Stimulated activated CD4-positive, alpha-beta T cell treated with anti-CD3 and anti-CD28 coated beads, Interleukin-1b, Interleukin-23, amount 100 ng/mL, for 1 hour (primary cell): ENCODE measurements around the gene CLCN6.
A peak's percentile ranks its signal among the peaks of the same experiment; 100 is the strongest.

Source experiments
- DNase-seq, 2 donors: peaks; one replicate each; pipeline ENCODE4 v3.0.0-alpha.2; 2020; ENCODE audit warnings: low read depth in 2 of 2

The CLCN6 gene

DNA sequence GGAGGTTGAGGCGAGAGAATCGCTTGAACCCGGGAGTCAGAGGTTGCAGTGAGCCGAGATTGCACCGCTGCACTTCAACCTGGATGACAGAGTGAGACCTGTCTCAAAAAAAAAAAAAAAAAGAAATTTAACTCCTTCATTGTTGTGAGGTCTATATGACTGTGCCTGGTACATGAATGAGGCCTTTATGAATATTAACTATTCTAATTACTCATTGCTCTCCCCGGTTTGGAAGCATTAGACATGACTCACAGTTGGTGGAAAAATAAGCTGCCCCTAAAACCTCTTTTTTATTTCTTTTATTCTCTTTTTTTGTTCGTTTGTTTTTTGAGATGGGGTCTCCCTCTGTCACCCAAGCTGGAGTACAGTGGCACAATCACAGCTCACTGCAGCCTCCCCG is 49.4 kb downstream of the CLCN6 start:
- DNase-seq, result no peak

DNA sequence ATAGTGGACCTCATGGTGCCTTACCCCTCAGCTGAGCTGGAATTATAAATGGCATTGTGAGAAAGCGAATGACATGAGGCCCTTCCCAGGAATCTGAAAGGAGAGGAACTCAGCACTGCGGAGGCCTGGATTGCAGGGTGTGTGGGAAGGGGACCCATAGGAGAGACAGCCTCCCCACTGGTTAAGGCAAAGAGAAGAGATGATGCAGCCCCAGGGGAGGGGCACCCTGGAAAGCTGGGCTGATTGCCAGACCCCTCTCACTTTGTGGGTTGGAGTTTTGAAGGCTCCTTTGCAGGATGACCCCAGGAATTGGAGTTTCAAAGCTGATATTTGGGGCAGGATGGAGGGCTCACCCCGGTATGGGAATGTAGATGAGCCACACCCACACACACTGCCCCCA is 50.7 kb downstream of the CLCN6 start:
- no peak for DNase-seq

DNA sequence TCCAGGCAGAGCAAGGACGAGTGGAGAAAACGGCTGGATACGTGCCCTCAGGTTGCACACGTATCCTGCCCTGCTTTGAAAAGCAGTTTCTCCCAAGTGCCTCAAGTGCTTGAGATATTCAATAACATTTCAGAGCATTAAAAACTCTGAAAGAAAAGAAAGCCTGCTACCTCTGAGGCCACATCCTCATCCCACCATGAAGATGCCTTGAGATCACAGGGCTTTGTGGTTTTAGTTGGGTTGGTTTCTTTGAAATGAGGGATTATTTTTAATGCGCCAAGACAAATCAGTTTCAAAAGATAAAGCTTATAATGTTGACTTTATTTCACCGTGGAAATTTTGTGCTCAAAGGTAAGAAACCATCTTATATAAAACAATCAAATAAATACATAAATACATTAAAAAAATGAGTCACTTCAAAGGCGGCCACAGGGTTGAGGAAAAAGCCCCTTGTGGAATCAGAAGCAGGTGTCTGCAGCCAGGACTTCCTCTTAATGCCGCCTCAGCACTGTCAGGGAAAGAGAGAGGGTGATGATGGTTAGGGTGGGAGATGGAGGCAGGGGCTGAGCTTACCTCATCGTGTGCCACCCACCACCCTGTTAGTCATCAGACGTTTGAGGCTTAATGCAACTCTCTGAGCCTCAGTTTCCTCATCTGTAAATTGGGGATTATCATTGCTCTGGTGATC is 51.3 kb downstream of the CLCN6 start:
- DNase-seq, result no peak

DNA sequence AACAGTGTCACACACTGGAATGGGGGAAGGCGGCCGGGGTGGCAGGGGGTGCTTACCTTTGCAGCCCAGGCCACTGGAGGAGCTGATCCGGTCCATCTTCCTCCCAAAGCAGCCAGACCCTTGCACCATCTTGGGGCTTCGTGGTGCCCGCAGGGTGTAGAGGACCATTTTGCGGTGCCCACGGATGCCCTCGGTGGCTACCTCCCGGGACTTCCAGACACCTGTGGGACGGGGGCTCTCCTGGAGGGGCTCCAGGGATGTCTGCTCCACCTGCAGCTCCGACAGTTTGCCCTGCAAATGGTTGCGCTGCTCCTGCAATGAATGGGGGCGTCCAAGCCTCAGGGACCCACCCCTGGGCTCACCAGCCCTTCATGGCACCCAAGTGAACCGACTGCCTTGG is 52.2 kb downstream of the CLCN6 start:
- no peak for DNase-seq

DNA sequence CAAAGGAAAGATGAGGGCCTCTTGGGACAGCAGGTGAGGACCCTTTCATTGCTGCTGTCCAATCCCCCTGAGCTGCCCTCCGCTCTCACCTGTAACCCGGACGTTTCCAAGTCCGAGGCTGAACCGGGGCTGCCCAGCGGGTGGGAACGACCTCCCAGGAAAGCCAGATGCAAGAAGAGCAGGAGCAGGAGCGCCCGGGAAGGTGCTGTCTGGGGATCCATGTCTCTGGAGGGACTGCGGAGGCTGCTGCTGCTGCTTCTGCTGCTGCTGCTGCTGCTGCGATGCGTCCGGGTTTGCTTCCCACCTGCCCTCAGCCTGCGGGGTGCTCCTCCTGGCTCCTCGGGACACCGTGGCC is 52.6 kb downstream of the CLCN6 start, which contains the start of gene NPPB:
NPPB (minus strand) TSS at position 333 of the 355 bp plus-strand sequence; CDS start at position 221, 112 bp downstream.
- no peak for DNase-seq

DNA sequence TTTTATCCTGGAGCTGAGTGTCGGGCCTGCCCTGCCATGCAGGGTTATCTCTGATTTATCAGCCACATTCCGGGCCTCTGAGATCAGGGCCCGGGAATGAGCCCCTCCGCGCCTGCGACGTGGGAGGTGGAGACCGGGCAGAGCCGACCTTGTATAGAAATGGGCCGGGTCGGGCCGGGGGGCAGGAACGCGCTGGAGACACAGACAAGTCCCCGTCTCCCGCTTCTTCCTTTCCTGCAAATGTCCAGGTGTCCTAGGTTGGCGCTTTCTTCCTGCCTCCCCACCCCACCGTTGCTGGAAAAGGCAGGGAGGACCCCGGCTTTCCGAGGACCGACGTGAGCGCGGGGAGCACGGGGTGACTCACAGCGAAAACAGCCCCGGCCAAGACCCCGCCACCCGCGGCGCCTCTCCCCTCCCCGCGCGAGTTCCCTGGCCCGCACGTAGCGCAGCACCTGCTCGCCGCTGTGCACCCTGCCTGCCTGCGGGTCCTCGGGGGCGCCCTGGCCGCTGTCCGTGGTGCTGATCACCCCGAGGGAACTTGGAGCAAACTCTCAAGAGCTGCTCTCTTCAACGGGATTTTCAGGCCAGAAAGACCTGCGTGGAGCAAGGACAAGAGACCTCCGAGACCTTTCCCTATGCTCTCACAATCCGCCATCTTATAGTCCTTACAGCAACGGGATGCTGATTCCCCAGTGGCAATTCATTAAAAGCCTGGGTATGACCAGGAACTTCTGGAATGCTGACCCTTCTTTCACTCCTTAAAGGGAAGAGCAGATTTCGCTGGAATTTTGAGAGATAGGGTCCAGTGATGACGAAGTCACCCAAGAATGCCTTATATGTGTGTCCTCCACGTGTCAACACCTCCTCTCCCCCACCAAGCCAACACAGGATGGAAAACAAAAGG is 53.2 kb downstream of the CLCN6 start:
- DNase-seq, result peak; percentile 16 to 44

DNA sequence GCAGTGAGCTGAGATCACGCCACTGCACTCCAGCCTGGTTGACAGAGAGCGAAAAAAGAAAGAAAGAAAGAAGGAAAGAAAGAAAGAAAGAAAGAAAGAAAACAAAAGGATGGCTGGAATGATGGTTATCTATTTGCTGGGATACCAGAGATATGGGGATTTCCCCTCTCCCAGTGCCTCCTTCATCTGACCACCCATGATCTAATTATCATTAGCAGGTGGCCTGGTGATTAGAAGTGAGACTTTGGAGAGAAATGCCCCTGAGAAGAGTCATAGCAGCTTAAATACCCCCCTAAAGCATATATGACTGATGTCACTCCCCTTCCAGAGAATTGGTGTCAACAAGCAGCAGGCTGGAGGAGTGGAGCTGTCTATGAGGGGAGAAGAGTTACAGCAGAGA is 54.1 kb downstream of the CLCN6 start:
- no peak for DNase-seq

DNA sequence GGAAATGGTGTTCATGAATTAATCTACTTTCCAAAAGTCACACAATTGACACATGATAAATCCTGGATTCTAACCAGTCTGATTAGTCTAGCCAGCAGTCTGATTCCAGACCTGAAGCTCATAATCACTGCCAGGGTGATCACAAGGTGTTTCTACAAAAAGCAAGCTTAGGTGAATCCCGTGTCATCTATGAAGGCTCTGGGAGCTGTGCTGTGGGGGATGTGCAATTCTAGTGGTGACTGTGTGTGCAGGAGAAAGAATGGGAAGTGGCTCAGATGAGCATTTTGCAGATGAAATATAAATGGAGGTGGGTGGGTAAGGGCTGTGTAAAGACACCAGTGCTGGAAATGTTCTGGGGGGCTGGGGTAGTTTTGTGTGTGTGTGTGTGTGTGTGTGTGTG is 54.6 kb downstream of the CLCN6 start:
- no peak for DNase-seq

DNA sequence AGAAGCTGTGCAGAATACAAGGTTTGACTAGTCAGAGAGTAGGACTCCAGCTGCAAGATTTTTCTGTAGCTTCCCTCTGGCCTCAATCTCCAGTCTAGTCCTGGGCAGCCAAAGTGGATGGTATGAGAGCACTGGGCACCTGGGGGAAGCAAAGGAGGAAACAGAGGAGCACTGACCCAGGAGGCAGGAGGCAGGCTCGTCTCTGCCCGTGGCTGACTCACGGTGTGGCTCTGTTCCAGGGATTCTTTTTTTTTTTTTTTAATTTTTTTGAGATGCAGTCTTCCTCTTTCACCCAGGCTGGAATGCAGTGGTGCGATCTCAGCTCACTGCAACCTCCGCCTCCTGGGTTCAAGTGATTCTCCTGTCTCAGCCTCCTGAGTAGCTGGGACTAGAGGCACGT is 56.9 kb downstream of the CLCN6 start:
- no peak for DNase-seq

DNA sequence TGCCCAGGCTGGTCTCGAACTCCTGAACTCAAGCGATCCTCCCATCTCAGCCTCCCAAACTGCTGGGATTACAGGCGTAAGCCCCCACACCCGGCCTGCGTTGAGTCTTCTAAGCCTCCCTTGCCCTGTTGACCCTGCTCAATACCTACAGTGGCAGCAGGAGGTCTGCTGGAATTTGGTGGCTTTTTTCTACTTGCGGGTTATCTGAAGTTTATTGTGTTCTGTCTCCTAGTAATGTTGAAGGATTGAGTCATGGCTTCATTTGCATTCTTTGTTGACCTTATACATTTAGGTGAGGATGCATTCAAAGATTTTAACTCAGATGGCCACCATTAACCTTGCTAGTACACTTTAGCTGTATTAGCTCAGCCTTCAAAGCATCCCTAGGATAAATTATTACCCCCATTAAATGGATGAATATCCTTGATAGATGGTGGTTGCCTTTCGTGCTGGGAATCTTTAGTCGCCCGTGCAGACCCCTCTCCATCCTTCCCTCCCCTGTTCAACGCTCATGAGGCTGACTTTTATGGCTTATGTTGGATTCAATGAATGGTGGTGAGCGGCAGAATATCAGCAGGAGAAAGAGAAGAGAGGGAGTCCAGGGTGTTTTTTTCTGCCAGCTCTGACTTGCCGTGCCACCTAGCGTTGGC is 62.5 kb downstream of the CLCN6 start:
- DNase-seq, result no peak

DNA sequence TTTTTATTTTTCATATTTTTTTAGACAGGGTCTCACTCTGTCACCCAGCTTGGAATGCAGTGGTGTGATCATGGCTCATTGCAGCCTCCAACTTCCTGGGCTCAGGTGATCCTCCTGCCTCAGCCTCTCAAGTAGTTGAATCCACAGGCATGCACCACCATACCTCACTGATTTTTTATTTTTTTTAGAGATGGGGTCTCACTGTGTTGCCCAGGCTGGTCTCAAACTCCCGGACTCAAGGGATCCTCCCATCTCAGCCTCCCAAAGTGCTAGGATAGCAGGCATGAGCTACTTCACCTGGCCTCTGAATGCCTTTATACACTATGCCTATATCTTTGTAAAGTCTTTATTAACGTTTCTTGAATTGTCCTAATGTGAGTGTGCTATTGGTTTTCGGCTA is 63.1 kb downstream of the CLCN6 start:
- no peak for DNase-seq

DNA sequence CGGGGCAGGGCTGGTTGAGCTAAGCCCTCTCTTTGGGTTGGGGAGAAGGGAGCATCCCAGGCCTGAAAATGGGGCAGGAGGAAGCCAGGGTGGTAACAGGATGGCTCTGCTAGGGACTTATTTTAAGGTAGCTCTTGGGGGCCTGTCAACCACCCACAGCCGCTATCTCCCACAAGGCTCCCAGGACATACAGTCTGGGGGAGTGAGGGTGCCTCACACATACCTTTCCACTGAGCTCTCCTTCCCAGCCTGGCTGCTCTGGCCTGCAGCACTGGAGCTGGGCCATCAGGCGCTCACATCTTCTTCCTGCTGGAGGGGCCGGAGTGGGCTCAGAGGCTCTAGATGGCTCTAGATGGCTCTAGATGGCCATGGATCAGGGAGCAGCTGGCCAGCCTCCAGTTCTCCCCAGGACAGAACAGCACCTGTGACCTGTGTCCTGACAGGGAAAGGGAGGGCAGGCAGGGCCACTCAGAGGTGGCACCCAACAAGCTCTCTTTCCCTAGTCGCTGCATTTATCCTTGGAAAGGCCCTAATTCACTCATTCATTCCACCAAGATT is 63.7 kb downstream of the CLCN6 start:
- DNase-seq, result no peak

DNA sequence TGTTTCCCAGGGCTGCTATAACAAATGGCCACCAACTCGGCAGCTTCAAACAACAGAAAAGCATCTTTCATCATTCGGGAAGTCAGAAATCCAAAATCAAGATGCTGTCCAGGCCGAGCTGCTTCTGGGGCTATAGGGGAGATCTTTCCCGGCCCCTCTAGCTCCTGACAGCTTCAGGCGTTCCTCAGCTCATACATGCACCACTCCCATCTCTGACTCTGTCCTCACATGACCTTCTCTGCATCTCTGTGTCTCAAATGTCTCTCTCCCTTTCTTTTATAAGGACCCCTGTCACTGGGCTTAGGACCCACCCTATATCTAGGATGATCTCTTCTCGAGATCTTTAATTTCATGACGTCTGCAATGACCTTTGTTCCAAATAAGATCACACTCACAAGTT is 66.6 kb downstream of the CLCN6 start:
- no peak for DNase-seq

DNA sequence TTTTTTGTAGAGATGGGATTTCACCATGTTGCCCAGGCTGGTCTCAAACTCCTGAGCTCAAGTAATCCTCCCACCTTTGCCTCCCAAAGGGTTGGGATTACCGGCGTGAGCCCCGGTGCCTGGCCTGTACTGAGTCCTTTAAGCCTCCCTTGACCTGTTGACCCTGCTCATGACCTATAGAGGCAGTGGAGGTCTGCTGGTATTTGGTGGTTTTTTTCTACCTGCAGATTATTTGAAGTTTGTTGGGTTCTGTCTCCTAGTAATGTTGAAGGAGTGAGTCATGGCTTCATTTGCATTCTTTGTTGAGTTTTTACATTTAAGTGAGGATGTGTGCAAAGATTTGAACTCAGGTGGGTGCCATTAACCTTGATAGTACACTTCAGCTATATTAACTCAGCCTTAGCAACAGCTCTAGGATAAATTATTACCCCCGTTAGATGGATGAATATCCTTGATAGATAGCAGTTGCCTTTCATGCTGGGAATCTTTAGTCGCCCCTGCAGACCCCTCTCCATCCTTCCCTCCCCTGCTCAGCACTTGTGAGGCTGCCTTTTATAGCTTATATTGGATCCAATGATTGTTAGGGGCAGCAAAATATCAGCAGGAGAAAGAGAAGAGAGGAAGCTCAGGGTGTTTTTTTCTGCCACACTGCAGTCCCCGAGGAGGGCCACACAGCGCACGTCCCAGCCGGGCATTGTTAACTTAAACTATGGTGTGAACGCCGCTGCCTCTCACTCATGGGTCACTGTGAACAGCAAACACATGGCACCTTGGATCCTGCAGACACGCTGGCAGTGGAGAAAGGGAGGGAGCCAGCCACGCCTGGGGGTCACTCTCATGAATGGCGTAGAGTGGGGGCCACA is 67.6 kb downstream of the CLCN6 start:
- no peak for DNase-seq

DNA sequence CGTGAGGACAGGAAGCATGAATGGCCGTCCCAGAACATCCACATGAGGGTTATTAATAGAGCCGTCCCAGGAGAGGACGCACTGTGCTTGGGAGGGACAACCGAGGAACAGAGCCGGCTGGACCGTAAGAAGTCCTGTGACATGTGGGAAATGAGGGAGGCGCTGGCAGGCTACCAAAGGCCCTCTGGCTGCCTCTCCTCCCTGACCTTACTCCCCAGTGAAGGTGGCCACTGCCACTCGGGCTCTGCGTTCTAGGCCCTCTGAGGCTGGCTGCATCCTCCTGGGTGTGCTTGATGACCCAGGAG is 68.2 kb downstream of the CLCN6 start:
- DNase-seq, result no peak

DNA sequence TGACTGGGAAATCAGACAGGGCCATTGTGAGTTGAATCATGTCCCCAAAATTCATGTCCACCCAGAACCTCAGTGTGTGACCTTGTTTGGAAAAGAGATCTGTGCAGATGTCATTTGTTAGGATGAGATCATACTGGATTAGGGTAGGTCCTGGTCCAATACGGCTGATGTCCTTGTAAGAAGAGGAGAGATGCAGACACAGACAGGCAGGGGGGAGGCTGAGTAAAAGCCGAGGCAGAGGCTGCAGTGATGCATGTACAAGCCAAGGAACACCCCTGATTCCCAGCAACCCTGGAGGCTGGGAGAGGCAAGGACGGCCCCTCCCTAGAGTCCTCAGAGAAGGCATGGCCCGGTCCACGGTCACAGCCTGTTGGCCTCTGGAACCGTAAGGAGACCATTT is 68.6 kb downstream of the CLCN6 start:
- no peak for DNase-seq

DNA sequence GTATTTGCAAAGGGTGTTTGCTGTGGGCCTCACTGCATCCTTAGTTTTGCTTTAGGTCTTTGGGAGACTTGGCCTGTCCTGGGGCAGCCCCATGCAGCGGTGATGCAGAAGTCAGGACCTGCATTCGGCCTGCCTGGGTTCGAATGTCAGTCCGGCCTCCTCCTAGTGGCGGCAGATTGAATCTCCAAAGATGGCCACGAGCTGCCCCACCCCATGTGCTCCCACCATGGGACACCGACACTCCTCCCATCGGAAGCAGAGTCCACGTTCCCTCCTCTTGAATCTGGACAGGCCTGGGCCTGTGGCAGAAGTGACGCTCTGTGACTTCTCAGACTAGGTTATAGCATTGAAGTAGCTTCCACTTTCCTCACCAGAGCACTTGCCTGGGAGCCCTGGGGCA is 69.1 kb downstream of the CLCN6 start:
- no peak for DNase-seq

DNA sequence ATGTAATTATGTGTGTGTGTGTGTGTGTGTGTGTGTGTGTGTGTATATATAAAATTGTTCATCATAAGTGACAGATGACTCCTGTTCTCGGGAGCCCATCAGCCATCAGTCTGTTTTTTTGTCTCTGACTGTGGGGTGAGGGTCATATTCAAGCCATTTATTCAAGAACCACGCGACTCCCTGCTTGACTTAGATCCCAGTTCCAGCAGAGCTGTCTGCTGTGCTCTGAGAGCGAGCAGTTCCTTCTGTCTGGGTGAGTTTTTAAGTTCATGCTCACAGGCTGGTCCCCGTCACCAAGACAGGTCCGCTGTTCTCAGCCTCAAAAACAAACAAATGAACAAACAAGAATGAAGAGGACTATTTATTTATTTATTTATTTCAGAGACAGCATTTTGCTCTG is 71.1 kb downstream of the CLCN6 start:
- no peak for DNase-seq

DNA sequence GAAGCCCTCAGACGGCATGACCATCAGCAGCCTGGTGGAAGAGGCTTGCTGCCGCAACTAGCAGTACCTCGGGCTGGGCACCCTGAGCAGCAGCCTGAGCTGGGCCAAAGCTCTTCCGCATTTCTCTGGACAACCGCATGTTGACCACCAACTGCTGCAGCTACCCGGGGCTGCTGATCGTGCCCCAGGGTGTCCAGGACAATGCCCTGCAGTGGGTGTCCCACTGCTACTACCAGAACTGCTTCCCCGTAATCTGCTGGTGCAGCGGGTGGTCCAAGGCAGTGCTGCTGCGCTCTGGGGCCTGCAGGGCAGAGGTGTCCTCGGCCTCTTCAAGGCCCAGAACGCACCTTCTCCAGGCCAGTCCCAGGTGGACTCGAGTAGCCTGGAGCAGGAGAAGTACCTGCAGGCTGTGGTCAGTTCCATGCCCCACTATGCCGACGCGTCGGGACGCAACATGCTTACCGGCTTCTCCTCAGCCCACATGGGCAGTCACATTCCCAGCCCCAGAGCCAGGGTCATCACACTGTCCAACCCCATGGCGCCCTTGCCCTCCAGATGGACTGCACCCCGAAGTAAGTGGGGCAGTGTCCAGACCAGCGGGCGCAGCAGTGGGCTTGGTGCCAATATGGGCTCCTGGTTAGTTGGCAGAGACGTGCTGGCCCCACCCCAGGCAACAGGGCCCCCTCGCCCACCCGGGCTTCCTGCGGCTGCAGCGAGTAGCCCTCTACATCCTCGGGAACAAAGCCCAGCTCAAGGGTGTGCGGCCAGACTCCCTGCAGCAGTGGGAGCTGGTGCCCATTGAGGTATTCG is 72.3 kb downstream of the CLCN6 start:
- DNase-seq, result no peak

DNA sequence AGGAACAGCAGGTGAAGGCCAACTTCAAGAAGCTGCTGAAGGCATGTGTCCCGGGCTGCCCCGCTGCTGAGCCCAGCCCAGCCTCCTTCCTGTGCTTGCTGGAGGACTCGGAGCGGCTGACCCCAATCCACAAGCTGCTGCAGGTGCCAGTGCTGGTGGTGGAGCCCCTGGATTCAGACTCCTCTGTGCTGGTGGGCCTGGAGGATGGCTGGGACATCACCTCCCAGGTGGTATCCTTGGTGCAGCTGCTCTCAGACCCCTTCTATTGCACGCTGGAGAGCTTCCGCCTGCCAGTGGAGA is 72.8 kb downstream of the CLCN6 start:
- DNase-seq, result no peak
